Vagina (tissue), 2 donors: Measurements from ENCODE around the gene BAG5. TPM values are rescaled to one million over a fixed set of nuclear protein-coding genes. Genes with fewer than 3 reads are reported as not detected.

Experiments
- DNase-seq, 2 donors: peaks; one replicate each; pipeline ENCODE4 v3.0.0-alpha.2; 2017; ENCODE audit errors: extremely low spot score in 2 of 2
- H3K27ac ChIP-seq: fragments of 200-600 bp; sonication (generic); one replicate; pipeline ENCODE4 v1.5.1; 2019
- H3K27me3 ChIP-seq: fragments of 200-600 bp; sonication (generic); one replicate; pipeline ENCODE4 v1.5.1; 2019
- H3K36me3 ChIP-seq, 2 donors: fragments of 200-600 bp; sonication (generic); one replicate each; pipeline ENCODE4 v1.5.1; 2017 to 2019
- H3K4me1 ChIP-seq: fragments of 200-600 bp; sonication (generic); one replicate; pipeline ENCODE4 v1.5.1; 2019
- H3K4me3 ChIP-seq, 2 donors: fragments of 200-600 bp; sonication (generic); 1 replicate in 1 of 2; 2 replicates in 1 of 2; pipeline ENCODE4 v1.5.1; 2016 to 2019
- H3K9me3 ChIP-seq: fragments of 200-600 bp; sonication (generic); one replicate; pipeline ENCODE4 v1.5.1; 2019
- CTCF ChIP-seq, 3 experiments: fragments of 450-650 bp in 2 of 3; fragments of 200-600 bp in 1 of 3; sonication (generic) in 1 of 3; IDR thresholded peaks; one replicate each; pipeline ENCODE4 v1.5.1; 2017 to 2019; ENCODE audit warnings: antibody characterized with exemption in 3 of 3, mild to moderate bottlenecking in 2 of 3, moderate library complexity in 2 of 3
- POLR2A ChIP-seq, 2 donors: fragments of 450-650 bp; IDR thresholded peaks; one replicate each; pipeline ENCODE4 v1.6.1; 2017; ENCODE audit warnings: antibody characterized with exemption in 2 of 2, mild to moderate bottlenecking in 2 of 2, moderate library complexity in 2 of 2
- POLR2AphosphoS5 ChIP-seq, 2 donors: sonication (generic); formaldehyde crosslinking; IDR thresholded peaks; one replicate each; pipeline ENCODE4 v1.9.0; 2017; ENCODE audit warnings: antibody characterized with exemption in 2 of 2, mild to moderate bottlenecking in 2 of 2, low read depth in 1 of 2; ENCODE audit not compliant: insufficient read depth in 1 of 2
- intact Hi-C: fragments of 100-400 bp; cut with DNase I; formaldehyde crosslinking; loops from one replicate; pipeline ENCODE4 v1.15.1; 2023
- total RNA-seq: library from RNA; depleted of rRNA; stranded (reverse); fragments of >200 nt; gene quantifications from one replicate; pipeline ENCODE4 v1.2.3, GENCODE V29; 2016

The BAG5 gene
- total RNA-seq, 1 donor from 2014 or later, result 21.6 TPM

GRCh38 chr14:103530390-103530789 is 32.1 kb downstream of the BAG5 start:
- Histone ChIP-seq H3K9me3 (no peaks in the 10 kb centered on the region), H3K4me1 (peaks cover 88% of the 10 kb centered on the region), H3K27ac (no peak overlapping the region), H3K36me3 (peaks cover 0 to 5% of the 10 kb centered on the region in 2 donors), H3K4me3 (no peak overlapping the region), H3K27me3 (no peaks in the 10 kb centered on the region)
- no peak for DNase-seq
- TF ChIP-seq POLR2A (IDR thresholded peaks at IDR 0.05) (no peak), CTCF (IDR thresholded peaks at IDR 0.05) (no peak), POLR2AphosphoS5 (IDR thresholded peaks at IDR 0.05; ENCODE audit: insufficient read depth in 1 of 2, low read depth in 1 of 2) (no peak)
- intact Hi-C loops, result no loop called here

- intact Hi-C loops, result no loop called here
- no peak for TF ChIP-seq CTCF (IDR thresholded peaks at IDR 0.05)
- no peak for TF ChIP-seq POLR2A (IDR thresholded peaks at IDR 0.05)
- no peak for TF ChIP-seq POLR2AphosphoS5 (IDR thresholded peaks at IDR 0.05; ENCODE audit: insufficient read depth in 1 of 2, low read depth in 1 of 2)
- DNase-seq, result no peak
- peaks cover 0 to 5% of the 10 kb centered on the region in 2 donors for H3K36me3 ChIP-seq
- no peaks in the 10 kb centered on the region for H3K9me3 ChIP-seq
- H3K27me3 ChIP-seq, result no peaks in the 10 kb centered on the region
- peak overlapping the region; percentile 67 to 73 for H3K4me3 ChIP-seq
- H3K4me1 ChIP-seq, result peaks cover 81% of the 10 kb centered on the region
- H3K27ac ChIP-seq, result peak overlapping the region; percentile 90
These were observed 32.8 kb downstream of the BAG5 start for GRCh38 chr14:103529383-103530365.

GRCh38 chr14:103528587-103529382 is 33.7 kb downstream of the BAG5 start, which contains the start of gene TRMT61A:
TSS of gene TRMT61A (plus strand) at chr14:103529196. CDS start at chr14:103529979, 783 bp downstream.
- Histone ChIP-seq H3K4me3 (peak within 1 kb of the TSS; percentile 67 to 73), H3K36me3 (no peaks in the 10 kb centered on the region), H3K4me1 (peaks cover 72% of the 10 kb centered on the region), H3K9me3 (no peaks in the 10 kb centered on the region), H3K27ac (peak within 1 kb of the TSS; percentile 90), H3K27me3 (no peaks in the 10 kb centered on the region)
- peak; percentile 71 to 83 for TF ChIP-seq POLR2AphosphoS5 (IDR thresholded peaks at IDR 0.05; ENCODE audit: insufficient read depth in 1 of 2, low read depth in 1 of 2)
- no peak for TF ChIP-seq POLR2A (IDR thresholded peaks at IDR 0.05)
- TF ChIP-seq CTCF (IDR thresholded peaks at IDR 0.05), result no peak
- intact Hi-C loops, result no loop called here
- no peak for DNase-seq

- no peak for DNase-seq
- Histone ChIP-seq H3K9me3 (no peaks in the 10 kb centered on the region), H3K27ac (peak overlapping the region; percentile 90), H3K4me1 (peaks cover 72% of the 10 kb centered on the region), H3K36me3 (no peaks in the 10 kb centered on the region), H3K4me3 (peak overlapping the region; percentile 67 to 73), H3K27me3 (no peaks in the 10 kb centered on the region)
- TF ChIP-seq POLR2A (IDR thresholded peaks at IDR 0.05), result no peak
- TF ChIP-seq CTCF (IDR thresholded peaks at IDR 0.05), result no peak
- TF ChIP-seq POLR2AphosphoS5 (IDR thresholded peaks at IDR 0.05; ENCODE audit: insufficient read depth in 1 of 2, low read depth in 1 of 2), result no peak
- intact Hi-C loops, result no loop called here
These were observed 34.3 kb downstream of the BAG5 start for GRCh38 chr14:103528146-103528586.
